Endothelial cell of umbilical vein (primary cell): ENCODE results near the gene CTBP2. TPM values are rescaled to one million over a fixed set of nuclear protein-coding genes. Genes with fewer than 3 reads are reported as not detected.

ENCODE experiments used
- BruUV-seq: library from RNA; stranded (reverse); fragments of 400-500 nt; replicated peaks from 2 replicates; lab custom pipeline; 2021; lab: Mats Ljungman, UMichigan
- CTCF ChIA-PET: fragments of 300-600, 350-600 bp; sonication (Branson Sonifier 250); formaldehyde crosslinking; loops from one replicate; lab custom pipeline; 2021; ENCODE audit warnings: antibody characterized with exemption, inconsistent platforms; lab: Charles Lee
- POLR2A ChIA-PET: fragments of 300-600, 350-600 bp; sonication (Branson Sonifier 250); formaldehyde crosslinking; loops from one replicate; lab custom pipeline; 2021; ENCODE audit warnings: antibody characterized with exemption, inconsistent platforms; lab: Charles Lee
- DNase-seq: peaks from one replicate; pipeline ENCODE4 v3.0.0-alpha.2; 2011; ENCODE audit warnings: low read depth, low spot score
- FAIRE-seq: peaks from 2 replicates; lab custom pipeline; 2011; peaks lifted over from hg19 to GRCh38; lab: Jason Lieb, UNC
- H2AFZ ChIP-seq: 2 replicates; pipeline ENCODE4 v1.6.0; 2012; ENCODE audit warnings: low read depth, low read length, control low read depth, inconsistent platforms
- H3K27ac ChIP-seq: 2 replicates; pipeline ENCODE4 v1.5.1; 2011; ENCODE audit warnings: low read depth, mild to moderate bottlenecking, control low read depth, low read length, moderate library complexity; ENCODE audit not compliant: insufficient read depth
- H3K27me3 ChIP-seq, 2 experiments: 2 replicates each; pipeline versions ENCODE4 v1.6.0 to v1.6.1; 2011; ENCODE audit warnings: low read length in 2 of 2, mixed read lengths in 1 of 2; ENCODE audit not compliant: control insufficient read depth in 2 of 2, insufficient read depth in 2 of 2
- H3K36me3 ChIP-seq, 2 experiments: 2 replicates in 1 of 2; 3 replicates in 1 of 2; pipeline ENCODE4 v1.5.1; 2011; ENCODE audit warnings: low read length in 2 of 2, mild to moderate bottlenecking in 1 of 2, moderate library complexity in 1 of 2; ENCODE audit not compliant: control insufficient read depth in 2 of 2, insufficient read depth in 2 of 2; ENCODE audit errors: extremely low read depth in 1 of 2
- H3K4me1 ChIP-seq: 3 replicates; pipeline ENCODE4 v1.5.1; 2011; ENCODE audit warnings: mild to moderate bottlenecking, low read length; ENCODE audit not compliant: control insufficient read depth, insufficient read depth; ENCODE audit errors: extremely low read depth
- H3K4me2 ChIP-seq: 2 replicates; pipeline ENCODE4 v1.6.1; 2011; ENCODE audit warnings: low read length, control low read depth, mixed read lengths; ENCODE audit not compliant: insufficient read depth
- H3K4me3 ChIP-seq, 3 experiments: fragments of 200-600 bp in 1 of 3; sonication (generic), shearing (Covaris generic) in 1 of 3; replicated peaks in 1 of 3; 2 replicates each; pipeline ENCODE4 v1.5.1; 2011 to 2016; ENCODE audit warnings: control low read depth in 3 of 3, low read length in 3 of 3, mild to moderate bottlenecking in 2 of 3, inconsistent platforms in 1 of 3, low read depth in 1 of 3, moderate library complexity in 1 of 3; ENCODE audit not compliant: insufficient read depth in 1 of 3
- H3K79me2 ChIP-seq: 2 replicates; pipeline ENCODE4 v1.6.0; 2012; ENCODE audit warnings: low read length, inconsistent platforms; ENCODE audit not compliant: control insufficient read depth, insufficient read depth
- H3K9ac ChIP-seq: replicated peaks from 2 replicates; pipeline ENCODE3; 2011; ENCODE audit warnings: low read length, control low read depth; ENCODE audit not compliant: insufficient read depth; ENCODE audit errors: extremely low read depth
- H3K9me1 ChIP-seq: replicated peaks from 3 replicates; pipeline ENCODE4 v1.6.0; 2011; ENCODE audit warnings: mild to moderate bottlenecking, low read length; ENCODE audit not compliant: control insufficient read depth, insufficient read depth; ENCODE audit errors: extremely low read depth
- H3K9me3 ChIP-seq: replicated peaks from 2 replicates; pipeline ENCODE4 v1.5.1; 2012; ENCODE audit warnings: low read length, inconsistent platforms; ENCODE audit not compliant: control insufficient read depth, insufficient read depth
- H4K20me1 ChIP-seq: replicated peaks from 2 replicates; pipeline ENCODE3; 2011; ENCODE audit warnings: mild to moderate bottlenecking, low read length; ENCODE audit not compliant: control insufficient read depth, insufficient read depth; ENCODE audit errors: extremely low read depth
- CTCF ChIP-seq, 2 donors: IDR thresholded peaks; 1 replicate in 1 of 2; 2 replicates in 1 of 2; pipeline ENCODE4 v1.5.1; 2011; ENCODE audit warnings: low read length in 2 of 2, mild to moderate bottlenecking in 2 of 2, moderate library complexity in 2 of 2, control low read depth in 1 of 2, inconsistent platforms in 1 of 2, low read depth in 1 of 2; ENCODE audit not compliant: insufficient read depth in 1 of 2; ENCODE audit errors: extremely low read depth in 1 of 2
- EZH2 ChIP-seq: IDR thresholded peaks from 2 replicates; pipeline ENCODE4 v1.6.1; 2012; ENCODE audit warnings: borderline replicate concordance, low read depth, mild to moderate bottlenecking, moderate library complexity, low read length, inconsistent platforms; ENCODE audit not compliant: severe bottlenecking
- FOS ChIP-seq: IDR thresholded peaks from 2 replicates; pipeline ENCODE4 v1.6.1; 2011; ENCODE audit warnings: mild to moderate bottlenecking, low read length, moderate library complexity, borderline replicate concordance; ENCODE audit not compliant: insufficient read depth
- GATA2 ChIP-seq: IDR thresholded peaks from 2 replicates; pipeline ENCODE4 v1.7.0; 2011; ENCODE audit warnings: low read depth, mild to moderate bottlenecking, moderate library complexity, mixed read lengths, low read length; ENCODE audit not compliant: insufficient read length, insufficient read depth
- JUN ChIP-seq: IDR thresholded peaks from 2 replicates; pipeline ENCODE4 v1.6.1; 2011; ENCODE audit warnings: borderline replicate concordance, low read depth; ENCODE audit not compliant: insufficient read length, insufficient read depth
- MAX ChIP-seq: IDR thresholded peaks from 2 replicates; pipeline ENCODE4 v1.6.1; 2011; ENCODE audit not compliant: insufficient read depth, insufficient read length
- MYC ChIP-seq: IDR thresholded peaks from one replicate; pipeline ENCODE4 v1.6.1; 2011; ENCODE audit warnings: mild to moderate bottlenecking, low read depth, low read length
- POLR2A ChIP-seq: IDR thresholded peaks from 2 replicates; pipeline ENCODE4 v1.6.1; 2012; ENCODE audit warnings: low read depth, mild to moderate bottlenecking, control low read depth, low read length
- POLR2AphosphoS5 ChIP-seq: IDR thresholded peaks from 2 replicates; pipeline ENCODE4 v1.6.1; 2012; ENCODE audit warnings: low read depth, mild to moderate bottlenecking, control low read depth, low read length, moderate library complexity; ENCODE audit not compliant: insufficient read depth
- dilution Hi-C: fragments of 300-500 bp; cut with MboI; formaldehyde crosslinking; loops from one replicate; pipeline ENCODE4 v1.15.0; 2019; ENCODE audit warnings: low sequenced_read_pairs; ENCODE audit not compliant: extremely low pct_ligation_motif_present
- intact Hi-C: fragments of 100-400 bp; cut with micrococcal nuclease; formaldehyde crosslinking; loops from one replicate; pipeline ENCODE4 v1.10.0; 2022
- polyA plus RNA-seq, 4 experiments: library from polyadenylated mRNA; depleted of rRNA in 3 of 4; stranded (reverse) in 3 of 4; unstranded in 1 of 4; fragments of >200 nt; gene quantifications; 2 replicates each; pipeline versions ENCODE4 v1.2.1 to v1.2.3, GENCODE V29; 2011 to 2012; ENCODE audit warnings: missing spikeins in 1 of 4
- total RNA-seq: library from RNA; stranded (reverse); gene quantifications from 2 replicates; pipeline ENCODE4 v1.2.3, GENCODE V29; 2021

CTBP2 gene
- total and polyA plus RNA-seq, 2 donors (not counting 3 experiments of a cell fraction or from before 2014, with no cell fraction given) = 118 to 128 TPM

GRCh38 chr10:124941823-124942222 lies 218.5 kb downstream of the CTBP2 start, which contains the start of gene ZRANB1:
TSS of gene ZRANB1 (plus strand) at chr10:124942123. CDS start at chr10:124942494, 371 bp downstream.
- no peak within 1 kb of the TSS for H3K4me3 ChIP-seq
- TF ChIP-seq MAX (no peak), MYC (no peak), EZH2 (no peak), CTCF (IDR thresholded peaks at IDR 0.05; ENCODE audit: extremely low read depth in 1 of 2, insufficient read depth in 1 of 2, low read depth in 1 of 2, low read length in 2 of 2) (no peak), GATA2 (no peak), POLR2AphosphoS5 (no peak), POLR2A (no peak), JUN (no peak), FOS (no peak)
- H3K9me3 ChIP-seq = no peaks in the 10 kb centered on the region
- intact Hi-C loops (no loop called here), dilution Hi-C loops (no loop called here)
- no peaks in the 10 kb centered on the region for H3K27me3 ChIP-seq
- no peak for DNase-seq
- H3K36me3 ChIP-seq = peaks cover 0 to 2% of the 10 kb centered on the region in 2 experiments
- H3K79me2 ChIP-seq = peaks cover 88% of the 10 kb centered on the region
- ChIA-PET POLR2A (no interaction called here), CTCF (no interaction called here)
- FAIRE-seq = no peak
- H3K4me2 ChIP-seq = no peak within 1 kb of the TSS
- H2AFZ ChIP-seq = no peak within 1 kb of the TSS
- peaks cover 10% of the 10 kb centered on the region for H4K20me1 ChIP-seq
- no peak within 1 kb of the TSS for H3K9ac ChIP-seq
- H3K9me1 ChIP-seq = no peaks in the 10 kb centered on the region
- BruUV-seq = no TSS peak
- no peak within 1 kb of the TSS for H3K27ac ChIP-seq
- H3K4me1 ChIP-seq = no peaks in the 10 kb centered on the region
